Neural progenitor cell (in vitro differentiated cells): Measurements from ENCODE around the gene DEAF1. TPM values are rescaled to one million over a fixed set of nuclear protein-coding genes. Genes with fewer than 3 reads are reported as not detected.

Experiments
- DNase-seq: peaks from one replicate; pipeline ENCODE4 v3.0.0-alpha.2; 2016; ENCODE audit warnings: low spot score
- H2AFZ ChIP-seq: fragments of 200-600 bp; sonication (generic); replicated peaks from 2 replicates; pipeline ENCODE4 v1.6.1; 2016; ENCODE audit warnings: antibody characterized with exemption
- H3F3A ChIP-seq: fragments of 200-600 bp; sonication (generic); 2 replicates; pipeline ENCODE4 v1.6.1; 2016; ENCODE audit warnings: antibody characterized with exemption, low read depth
- H3K27ac ChIP-seq: fragments of 200-600 bp; sonication (generic); 2 replicates; pipeline ENCODE4 v1.5.1; 2016; ENCODE audit warnings: mild to moderate bottlenecking
- H3K27me3 ChIP-seq: fragments of 200-600 bp; sonication (generic); 2 replicates; pipeline ENCODE4 v1.6.1; 2016; ENCODE audit warnings: mild to moderate bottlenecking, moderate library complexity
- H3K36me3 ChIP-seq: fragments of 200-600 bp; sonication (generic); 2 replicates; pipeline ENCODE4 v1.5.1; 2016
- H3K4me1 ChIP-seq: fragments of 200-600 bp; sonication (generic); 2 replicates; pipeline ENCODE4 v1.6.1; 2016; ENCODE audit warnings: mixed run types
- H3K4me2 ChIP-seq: fragments of 200-600 bp; sonication (generic); 2 replicates; pipeline ENCODE4 v1.6.1; 2016
- H3K4me3 ChIP-seq: fragments of 200-600 bp; sonication (generic); 2 replicates; pipeline ENCODE4 v1.5.1; 2016
- H3K79me2 ChIP-seq: fragments of 200-600 bp; sonication (generic); 2 replicates; pipeline ENCODE4 v1.6.1; 2016; ENCODE audit warnings: low read depth
- H3K9ac ChIP-seq: fragments of 200-600 bp; sonication (generic); 2 replicates; pipeline ENCODE4 v1.6.1; 2016
- H3K9me3 ChIP-seq: fragments of 200-600 bp; sonication (generic); 2 replicates; pipeline ENCODE4 v1.5.1; 2016; ENCODE audit warnings: low read depth
- H4K20me1 ChIP-seq: fragments of 200-600 bp; sonication (generic); 2 replicates; pipeline ENCODE4 v1.6.1; 2016; ENCODE audit warnings: low read depth
- H3K27ac Mint-ChIP-seq: 3 replicates; pipeline ENCODE4 v1.8.0; 2021; ENCODE audit warnings: mixed read lengths
- H3K27me3 Mint-ChIP-seq: 2 replicates; pipeline ENCODE4 v1.8.0; 2022; ENCODE audit warnings: low read depth, mild to moderate bottlenecking, inconsistent platforms, moderate library complexity, mixed read lengths; ENCODE audit not compliant: insufficient read depth
- H3K36me3 Mint-ChIP-seq: 3 replicates; pipeline ENCODE4 v1.8.0; 2021; ENCODE audit warnings: mixed read lengths
- H3K4me1 Mint-ChIP-seq: 3 replicates; pipeline ENCODE4 v1.8.0; 2021; ENCODE audit warnings: mixed read lengths
- H3K4me3 Mint-ChIP-seq: 3 replicates; pipeline ENCODE4 v1.8.0; 2021; ENCODE audit warnings: mild to moderate bottlenecking, moderate library complexity, mixed read lengths
- H3K9me3 Mint-ChIP-seq: 3 replicates; pipeline ENCODE4 v1.8.0; 2020; ENCODE audit warnings: mixed read lengths
- EZH2 ChIP-seq: fragments of 200-600 bp; sonication (generic); IDR thresholded peaks from 2 replicates; pipeline ENCODE4 v1.6.1; 2017; ENCODE audit warnings: antibody characterized with exemption, mild to moderate bottlenecking, moderate library complexity
- EZH2phosphoT487 ChIP-seq: fragments of 200-600 bp; sonication (generic); IDR thresholded peaks from 2 replicates; pipeline ENCODE4 v1.6.1; 2017; ENCODE audit warnings: antibody characterized with exemption
- total RNA-seq: library from RNA; depleted of rRNA; stranded (reverse); fragments of >200 nt; gene quantifications from 2 replicates; pipeline ENCODE4 v1.2.3, GENCODE V29; 2015; ENCODE audit warnings: low replicate concordance
- TF ChIP-seq, protein P1 (sequence below): fragments of 200-600 bp; sonication (generic); IDR thresholded peaks from 2 replicates; pipeline ENCODE4 v1.5.1; 2017; ENCODE audit warnings: antibody characterized with exemption, mild to moderate bottlenecking

Gene DEAF1
- total RNA-seq, 1 donor from 2014 or later, result 38.4 TPM

GRCh38 chr11:620201-620600, 74.8 kb downstream of the DEAF1 start:
- DNase-seq, result no peak
- TF ChIP-seq, protein P1, sequence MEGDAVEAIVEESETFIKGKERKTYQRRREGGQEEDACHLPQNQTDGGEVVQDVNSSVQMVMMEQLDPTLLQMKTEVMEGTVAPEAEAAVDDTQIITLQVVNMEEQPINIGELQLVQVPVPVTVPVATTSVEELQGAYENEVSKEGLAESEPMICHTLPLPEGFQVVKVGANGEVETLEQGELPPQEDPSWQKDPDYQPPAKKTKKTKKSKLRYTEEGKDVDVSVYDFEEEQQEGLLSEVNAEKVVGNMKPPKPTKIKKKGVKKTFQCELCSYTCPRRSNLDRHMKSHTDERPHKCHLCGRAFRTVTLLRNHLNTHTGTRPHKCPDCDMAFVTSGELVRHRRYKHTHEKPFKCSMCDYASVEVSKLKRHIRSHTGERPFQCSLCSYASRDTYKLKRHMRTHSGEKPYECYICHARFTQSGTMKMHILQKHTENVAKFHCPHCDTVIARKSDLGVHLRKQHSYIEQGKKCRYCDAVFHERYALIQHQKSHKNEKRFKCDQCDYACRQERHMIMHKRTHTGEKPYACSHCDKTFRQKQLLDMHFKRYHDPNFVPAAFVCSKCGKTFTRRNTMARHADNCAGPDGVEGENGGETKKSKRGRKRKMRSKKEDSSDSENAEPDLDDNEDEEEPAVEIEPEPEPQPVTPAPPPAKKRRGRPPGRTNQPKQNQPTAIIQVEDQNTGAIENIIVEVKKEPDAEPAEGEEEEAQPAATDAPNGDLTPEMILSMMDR, result no peak
- no peak for TF ChIP-seq EZH2
- no peak for TF ChIP-seq EZH2phosphoT487
- H3K4me1 ChIP-seq, result no peaks in the 10 kb centered on the region
- no peak overlapping the region for H3K4me3 ChIP-seq
- no peak overlapping the region for H3K27ac Mint-ChIP-seq
- no peaks in the 10 kb centered on the region for H3K27me3 ChIP-seq
- H3K79me2 ChIP-seq, result peaks cover 5% of the 10 kb centered on the region
- H3K9me3 ChIP-seq, result no peaks in the 10 kb centered on the region
- no peaks in the 10 kb centered on the region for H3K36me3 ChIP-seq
- H3K36me3 Mint-ChIP-seq, result no peaks in the 10 kb centered on the region
- no peak overlapping the region for H3K27ac ChIP-seq
- H3K9me3 Mint-ChIP-seq, result no peaks in the 10 kb centered on the region
- peaks cover 9% of the 10 kb centered on the region for H4K20me1 ChIP-seq
- peaks cover 2% of the 10 kb centered on the region for H3F3A ChIP-seq
- no peak overlapping the region for H2AFZ ChIP-seq
- H3K4me1 Mint-ChIP-seq, result peaks cover 4% of the 10 kb centered on the region
- H3K4me3 Mint-ChIP-seq, result no peak overlapping the region
- no peak overlapping the region for H3K4me2 ChIP-seq
- H3K27me3 Mint-ChIP-seq, result peaks cover 4% of the 10 kb centered on the region
- H3K9ac ChIP-seq, result no peak overlapping the region

DNA sequence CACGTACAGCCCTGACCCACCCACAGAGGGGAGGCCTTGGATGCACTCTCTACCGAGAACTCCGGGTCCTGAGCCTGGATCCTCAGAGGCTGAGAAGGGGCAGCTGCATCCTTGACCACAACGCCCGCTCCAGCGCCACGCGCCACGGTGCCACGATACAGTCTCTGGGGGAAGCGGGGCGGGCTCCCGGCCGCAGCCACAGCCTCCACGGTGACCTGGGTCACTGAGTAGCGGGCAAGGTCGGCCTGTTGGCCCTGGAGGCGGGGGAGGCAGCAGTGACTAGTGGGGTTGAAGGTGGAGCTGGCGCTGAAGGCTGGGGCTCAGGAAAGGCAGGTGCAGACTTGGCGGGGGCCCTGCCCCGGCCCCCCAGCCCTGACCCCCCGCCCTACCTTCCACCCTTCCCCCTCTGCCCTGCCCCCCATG, 75.4 kb downstream of the DEAF1 start:
- Histone ChIP-seq H3K27me3 (no peaks in the 10 kb centered on the region), H3K4me3 (no peak overlapping the region), H3F3A (peaks cover 7% of the 10 kb centered on the region), H2AFZ (no peak overlapping the region), H3K9me3 (no peaks in the 10 kb centered on the region), H3K9ac (no peak overlapping the region), H3K4me1 (no peaks in the 10 kb centered on the region), H3K27ac (no peak overlapping the region), H3K4me2 (no peak overlapping the region), H3K36me3 (no peaks in the 10 kb centered on the region), H4K20me1 (peaks cover 14% of the 10 kb centered on the region), H3K79me2 (peaks cover 5% of the 10 kb centered on the region)
- DNase-seq, result no peak
- no peak overlapping the region for H3K27ac Mint-ChIP-seq
- H3K4me3 Mint-ChIP-seq, result no peak overlapping the region
- H3K36me3 Mint-ChIP-seq, result no peaks in the 10 kb centered on the region
- TF ChIP-seq EZH2phosphoT487, result no peak
- TF ChIP-seq EZH2, result no peak
- TF ChIP-seq, protein P1, result no peak
- no peaks in the 10 kb centered on the region for H3K9me3 Mint-ChIP-seq
- peaks cover 4% of the 10 kb centered on the region for H3K4me1 Mint-ChIP-seq
- peaks cover 4% of the 10 kb centered on the region for H3K27me3 Mint-ChIP-seq

DNA sequence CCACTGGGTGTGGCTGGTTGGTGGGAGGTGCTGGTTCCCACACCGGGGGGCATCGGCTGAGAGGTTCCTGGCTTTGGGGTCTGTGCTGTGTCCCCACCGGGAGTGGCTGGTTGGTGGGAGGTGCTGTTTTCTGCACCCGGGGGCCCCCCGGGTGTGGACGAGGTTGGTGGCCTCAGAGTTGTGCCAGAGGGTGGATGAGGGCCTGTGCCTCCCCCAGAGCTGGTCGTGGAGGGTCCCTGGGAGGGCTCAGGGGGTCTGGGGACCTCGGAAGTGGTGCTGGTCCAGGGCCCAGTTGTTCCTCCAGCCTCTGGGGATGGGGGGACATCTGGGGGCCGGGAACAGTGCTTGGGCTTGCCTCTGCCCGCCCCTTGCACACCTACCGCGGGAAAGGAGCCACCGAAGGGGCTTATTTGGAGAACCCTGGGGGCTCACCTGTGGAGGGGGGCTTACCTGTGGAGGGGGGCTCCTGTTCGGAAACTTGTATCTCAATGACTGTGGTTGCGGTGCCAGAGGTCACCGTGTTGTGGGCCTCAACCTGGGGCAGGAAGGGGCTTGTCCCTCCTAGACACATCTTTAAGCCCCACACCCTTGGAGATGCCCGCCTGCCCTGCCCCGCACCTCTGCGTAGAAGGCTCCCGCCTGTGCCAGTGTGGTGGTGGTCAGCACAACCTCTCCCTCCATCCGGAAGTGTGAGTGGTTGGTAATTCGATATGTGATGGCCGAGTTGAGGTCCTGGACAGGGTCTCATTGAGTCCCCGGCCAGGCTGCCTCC, 76.0 kb downstream of the DEAF1 start:
- no peak for DNase-seq
- peaks cover 4% of the 10 kb centered on the region for H3K4me1 Mint-ChIP-seq
- H3K4me2 ChIP-seq, result no peak overlapping the region
- no peaks in the 10 kb centered on the region for H3K9me3 ChIP-seq
- peaks cover 5% of the 10 kb centered on the region for H3K79me2 ChIP-seq
- H2AFZ ChIP-seq, result no peak overlapping the region
- no peaks in the 10 kb centered on the region for H3K27me3 ChIP-seq
- peaks cover 13% of the 10 kb centered on the region for H3F3A ChIP-seq
- H3K27me3 Mint-ChIP-seq, result peaks cover 7% of the 10 kb centered on the region
- no peak overlapping the region for H3K27ac Mint-ChIP-seq
- no peaks in the 10 kb centered on the region for H3K4me1 ChIP-seq
- no peak overlapping the region for H3K4me3 Mint-ChIP-seq
- no peaks in the 10 kb centered on the region for H3K9me3 Mint-ChIP-seq
- H3K36me3 Mint-ChIP-seq, result no peaks in the 10 kb centered on the region
- H3K9ac ChIP-seq, result no peak overlapping the region
- no peak overlapping the region for H3K4me3 ChIP-seq
- no peak overlapping the region for H3K27ac ChIP-seq
- peaks cover 20% of the 10 kb centered on the region for H4K20me1 ChIP-seq
- H3K36me3 ChIP-seq, result no peaks in the 10 kb centered on the region
- TF ChIP-seq, protein P1, result no peak
- TF ChIP-seq EZH2phosphoT487 (no peak), EZH2 (no peak)
